NB4 (cell line): Measurements from ENCODE around the gene KLHL18.
"Not testable (repeated sequence)": the region's sequence is repeated elsewhere in the genome, so short reads cannot be mapped to it uniquely, and the experiment has no call there.

Source experiments
- CTCF ChIP-seq: IDR thresholded peaks from one replicate; pipeline ENCODE4 v1.5.1; 2012; ENCODE audit warnings: low read depth, low read length
- MAX ChIP-seq: IDR thresholded peaks from 2 replicates; pipeline ENCODE4 v1.6.1; 2011; ENCODE audit warnings: low read depth, low read length
- POLR2A ChIP-seq: IDR thresholded peaks from 2 replicates; pipeline ENCODE4 v1.6.1; 2011; ENCODE audit warnings: mild to moderate bottlenecking; ENCODE audit not compliant: insufficient read length; ENCODE audit errors: extremely low read depth

GRCh38 chr3:47360110-47360517 lies 77.4 kb downstream of the KLHL18 start:
- TF ChIP-seq CTCF, MAX, POLR2A: not testable (repeated sequence)
